Cardiac muscle cell (in vitro differentiated cells and primary cell): ENCODE results near the gene NEU4. TPM values are rescaled to one million over a fixed set of nuclear protein-coding genes. Genes with fewer than 3 reads are reported as not detected.

Experiments used
- DNase-seq, 2 donors: peaks; one replicate each; pipeline versions ENCODE4 v3.0.0 to v3.0.0-alpha.2; 2010 to 2017; ENCODE audit warnings: low read depth in 1 of 2, low spot score in 1 of 2
- H3K27ac ChIP-seq: fragments of 200-600 bp; sonication (generic); 2 replicates; pipeline ENCODE4 v1.5.1; 2016
- H3K27me3 ChIP-seq: fragments of 200-600 bp; sonication (generic); 2 replicates; pipeline ENCODE4 v1.6.0; 2016; ENCODE audit warnings: control low read depth
- H3K36me3 ChIP-seq: fragments of 200-600 bp; sonication (generic); 2 replicates; pipeline ENCODE4 v1.5.1; 2016; ENCODE audit warnings: control low read depth
- H3K4me1 ChIP-seq: fragments of 200-600 bp; sonication (generic); 2 replicates; pipeline ENCODE4 v1.8.1; 2017; ENCODE audit warnings: low read depth, mild to moderate bottlenecking, mixed run types
- H3K4me3 ChIP-seq: fragments of 200-600 bp; sonication (generic); 2 replicates; pipeline ENCODE4 v1.5.1; 2016; ENCODE audit warnings: mild to moderate bottlenecking
- H3K9me3 ChIP-seq: fragments of 200-600 bp; sonication (generic); 2 replicates; pipeline ENCODE4 v1.5.1; 2017; ENCODE audit warnings: low read depth, mild to moderate bottlenecking, control low read depth
- polyA plus RNA-seq: library from polyadenylated mRNA; unstranded; fragments of >200 nt; fragmentation: Nextera tagmentation; extraction: Ambion mirVana; gene quantifications from 2 replicates; pipeline ENCODE4 v1.2.1, GENCODE V29; 2016
- total RNA-seq: library from RNA; depleted of rRNA; stranded (reverse); fragments of >200 nt; gene quantifications from 2 replicates; pipeline ENCODE4 v1.2.3, GENCODE V29; 2016
- TF ChIP-seq, protein P1 (sequence below): IDR thresholded peaks from 2 replicates; pipeline ENCODE4 v1.5.1; 2012; ENCODE audit warnings: low read depth, mild to moderate bottlenecking, low read length

Gene NEU4
- total and polyA plus RNA-seq, 2 experiments from 2014 or later: 0.13 to 1.8 TPM

DNA sequence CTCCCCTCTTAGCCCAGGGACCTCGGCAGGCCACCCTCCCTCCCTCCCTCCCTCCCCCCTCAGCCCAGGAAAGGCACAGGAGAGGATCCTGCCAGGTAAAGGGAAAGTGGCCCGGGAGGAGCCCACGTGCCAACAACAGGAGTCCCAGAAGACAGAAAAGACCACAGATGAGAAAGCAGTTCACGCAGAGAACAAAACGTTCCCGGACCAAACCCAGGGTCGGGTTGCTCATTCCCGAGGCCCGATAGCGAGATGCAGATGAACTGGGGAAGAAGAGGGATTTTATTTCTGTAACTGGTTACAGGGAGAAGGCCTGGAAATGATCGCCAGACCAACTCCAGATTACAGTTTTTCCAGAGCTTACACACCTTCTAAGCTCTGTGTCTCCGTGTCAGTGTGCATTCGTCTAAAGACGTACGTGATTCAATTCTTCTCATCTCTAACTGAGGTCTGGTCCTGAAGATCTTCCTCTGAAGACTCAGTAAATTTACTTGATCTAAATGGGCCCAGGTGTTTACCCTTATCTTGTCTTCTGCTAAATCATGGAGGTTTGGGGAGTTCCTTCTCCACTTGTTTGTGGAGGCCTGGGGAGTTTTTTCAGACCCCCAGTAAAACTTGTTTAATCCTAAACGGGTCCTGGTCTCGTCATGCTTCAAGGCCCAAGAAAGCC lies 807 bp upstream of the NEU4 start:
- no peaks in the 10 kb centered on the region for H3K36me3 ChIP-seq
- no peaks in the 10 kb centered on the region for H3K9me3 ChIP-seq
- H3K27ac ChIP-seq: peak overlapping the region; percentile 15
- DNase-seq: peak in 1 of 2 donors; percentile 13
- H3K4me3 ChIP-seq: no peak overlapping the region
- TF ChIP-seq, protein P1, sequence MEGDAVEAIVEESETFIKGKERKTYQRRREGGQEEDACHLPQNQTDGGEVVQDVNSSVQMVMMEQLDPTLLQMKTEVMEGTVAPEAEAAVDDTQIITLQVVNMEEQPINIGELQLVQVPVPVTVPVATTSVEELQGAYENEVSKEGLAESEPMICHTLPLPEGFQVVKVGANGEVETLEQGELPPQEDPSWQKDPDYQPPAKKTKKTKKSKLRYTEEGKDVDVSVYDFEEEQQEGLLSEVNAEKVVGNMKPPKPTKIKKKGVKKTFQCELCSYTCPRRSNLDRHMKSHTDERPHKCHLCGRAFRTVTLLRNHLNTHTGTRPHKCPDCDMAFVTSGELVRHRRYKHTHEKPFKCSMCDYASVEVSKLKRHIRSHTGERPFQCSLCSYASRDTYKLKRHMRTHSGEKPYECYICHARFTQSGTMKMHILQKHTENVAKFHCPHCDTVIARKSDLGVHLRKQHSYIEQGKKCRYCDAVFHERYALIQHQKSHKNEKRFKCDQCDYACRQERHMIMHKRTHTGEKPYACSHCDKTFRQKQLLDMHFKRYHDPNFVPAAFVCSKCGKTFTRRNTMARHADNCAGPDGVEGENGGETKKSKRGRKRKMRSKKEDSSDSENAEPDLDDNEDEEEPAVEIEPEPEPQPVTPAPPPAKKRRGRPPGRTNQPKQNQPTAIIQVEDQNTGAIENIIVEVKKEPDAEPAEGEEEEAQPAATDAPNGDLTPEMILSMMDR: no peak
- H3K27me3 ChIP-seq: peaks cover 14% of the 10 kb centered on the region
- peaks cover 6% of the 10 kb centered on the region for H3K4me1 ChIP-seq

DNA sequence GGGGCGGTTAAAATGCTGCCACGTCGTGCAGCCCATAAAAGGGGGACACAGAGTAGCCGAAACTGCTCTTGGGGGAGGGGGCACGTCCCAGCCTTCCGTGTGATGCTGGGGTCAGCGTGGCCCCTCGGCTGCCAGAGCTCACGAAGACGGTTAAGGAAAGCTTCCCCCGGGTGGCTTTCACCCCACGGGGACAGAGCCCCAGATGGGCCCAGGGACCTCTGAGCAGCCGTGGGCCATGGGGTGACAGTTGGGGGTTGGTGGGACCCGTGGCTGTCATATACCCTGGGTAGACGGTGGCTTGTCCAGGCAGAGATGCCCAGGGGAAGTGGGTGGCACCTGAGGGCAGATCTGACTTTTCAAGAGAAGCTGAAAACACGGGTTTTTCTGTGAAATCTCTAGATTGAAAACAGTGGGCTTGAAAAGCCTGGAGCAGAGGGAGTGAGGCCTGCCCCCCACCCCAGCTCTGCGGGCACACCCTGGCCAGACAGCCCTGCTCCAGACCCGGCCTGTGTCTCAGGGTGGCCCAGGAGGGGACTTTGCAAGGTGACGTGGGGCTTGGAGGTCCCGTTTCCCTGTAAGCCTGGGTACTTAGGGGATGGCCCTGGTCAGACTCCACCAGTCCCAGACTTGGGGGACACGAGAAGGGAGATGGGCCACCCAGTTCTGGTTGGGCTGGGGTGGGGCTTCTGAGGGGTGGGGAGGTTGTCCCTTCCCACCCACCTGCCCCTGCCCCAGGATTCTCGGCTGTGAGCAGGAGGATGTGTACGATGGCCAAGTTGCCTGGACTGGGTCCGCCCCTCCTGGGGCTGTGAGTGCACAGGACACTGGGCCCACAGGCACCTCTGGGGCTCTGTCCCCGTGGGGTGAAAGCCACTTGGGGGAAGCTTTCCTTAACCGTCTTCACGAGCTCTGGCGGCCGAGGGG lies 652 bp downstream of the NEU4 start:
- H3K9me3 ChIP-seq: no peaks in the 10 kb centered on the region
- TF ChIP-seq, protein P1: no peak
- H3K4me3 ChIP-seq: no peak overlapping the region
- no peak for DNase-seq
- no peak overlapping the region for H3K27ac ChIP-seq
- H3K27me3 ChIP-seq: no peaks in the 10 kb centered on the region
- peaks cover 3% of the 10 kb centered on the region for H3K4me1 ChIP-seq
- no peaks in the 10 kb centered on the region for H3K36me3 ChIP-seq

DNA sequence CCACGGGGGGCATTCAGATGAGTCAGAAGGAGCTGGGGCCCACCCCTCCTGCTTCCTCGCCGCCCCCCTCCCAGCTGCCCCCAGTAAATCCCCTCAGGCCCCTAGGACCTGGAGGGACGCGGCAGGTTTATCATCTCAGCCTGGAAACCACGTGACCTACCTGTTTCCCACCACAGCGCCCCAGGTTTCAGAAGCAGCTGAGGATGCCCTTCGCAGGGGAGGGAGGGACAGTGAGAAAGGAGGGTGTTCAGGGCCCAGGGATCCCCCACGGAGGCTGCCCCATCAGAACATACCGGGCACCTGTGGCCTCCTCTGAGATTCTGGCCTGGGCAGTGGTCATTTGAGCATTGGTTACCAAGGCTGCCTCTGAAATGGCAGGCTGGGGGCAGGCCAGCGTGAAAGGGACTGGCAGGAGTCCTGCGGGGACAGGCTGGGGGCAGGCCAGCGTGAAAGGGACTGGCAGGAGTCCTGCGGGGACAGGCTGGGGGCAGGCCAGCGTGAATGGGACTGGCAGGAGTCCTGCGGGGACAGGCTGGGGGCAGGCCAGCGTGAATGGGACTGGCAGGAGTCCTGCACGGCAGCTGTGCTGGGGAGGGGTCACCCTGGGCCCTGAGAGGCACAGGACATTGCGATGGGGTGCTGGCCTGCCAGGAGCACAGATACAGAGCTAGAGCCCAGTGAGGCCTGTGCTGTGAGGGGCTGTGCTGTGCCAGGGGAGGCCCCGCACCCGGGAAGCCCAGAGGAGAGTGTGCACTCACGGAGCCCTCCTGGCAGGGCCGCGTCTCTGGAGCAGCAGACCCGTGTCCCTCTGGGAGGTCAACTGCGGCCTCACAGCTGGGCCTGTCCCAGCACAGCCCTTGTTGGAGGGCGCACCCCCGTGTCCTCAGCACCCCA lies 1.6 kb downstream of the NEU4 start:
- Histone ChIP-seq H3K27ac (no peak overlapping the region), H3K4me3 (no peak overlapping the region), H3K36me3 (no peaks in the 10 kb centered on the region), H3K4me1 (no peaks in the 10 kb centered on the region), H3K9me3 (no peaks in the 10 kb centered on the region), H3K27me3 (no peaks in the 10 kb centered on the region)
- DNase-seq: no peak
- TF ChIP-seq, protein P1: no peak

DNA sequence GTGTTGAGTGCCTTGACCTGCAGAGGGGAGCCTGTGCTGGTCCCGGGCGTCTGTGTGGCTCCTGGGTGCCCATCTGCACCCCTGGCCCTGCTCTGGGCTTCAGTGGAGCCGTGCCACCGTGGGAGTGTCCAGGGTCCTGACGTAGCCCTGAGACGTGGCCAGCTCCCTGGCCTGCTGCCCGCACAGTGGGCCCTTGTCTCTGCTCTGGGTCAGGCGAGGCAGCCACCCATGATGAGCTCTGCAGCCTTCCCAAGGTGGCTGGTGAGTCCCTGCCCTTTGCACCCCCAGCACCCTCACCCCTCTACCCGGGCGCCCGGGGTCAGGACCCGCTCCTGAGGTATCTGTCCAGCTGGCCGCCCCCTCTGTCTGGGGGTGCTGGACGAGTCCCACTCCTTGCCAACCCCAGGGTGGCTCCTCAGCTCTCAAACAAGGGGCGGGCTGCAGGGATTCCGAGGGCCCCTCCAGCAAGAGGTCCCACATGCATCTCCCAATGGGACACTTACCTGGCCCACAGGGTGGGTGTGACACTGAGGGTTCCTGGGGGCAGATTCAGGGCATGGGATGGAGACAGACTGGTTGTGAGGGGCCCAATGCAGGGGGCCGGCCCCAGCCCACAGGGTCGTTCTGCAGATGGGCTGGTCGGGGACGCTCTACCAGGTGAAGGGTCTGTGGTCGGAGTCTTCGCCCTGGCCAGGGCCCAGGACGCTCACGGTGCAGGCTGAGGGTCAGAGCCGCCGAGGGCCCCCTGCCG lies 2.4 kb downstream of the NEU4 start:
- Histone ChIP-seq H3K27ac (no peak overlapping the region), H3K36me3 (no peaks in the 10 kb centered on the region), H3K27me3 (no peaks in the 10 kb centered on the region), H3K4me1 (no peaks in the 10 kb centered on the region), H3K9me3 (no peaks in the 10 kb centered on the region), H3K4me3 (no peak overlapping the region)
- TF ChIP-seq, protein P1: no peak
- DNase-seq: no peak
